Measurements from ENCODE around the gene EXOSC5.
A peak's percentile ranks its signal among the peaks of the same experiment; 100 is the strongest.
"Not testable (repeated sequence)": the region's sequence is repeated elsewhere in the genome, so short reads cannot be mapped to it uniquely, and the experiment has no call there.

EXOSC5 gene

DNA sequence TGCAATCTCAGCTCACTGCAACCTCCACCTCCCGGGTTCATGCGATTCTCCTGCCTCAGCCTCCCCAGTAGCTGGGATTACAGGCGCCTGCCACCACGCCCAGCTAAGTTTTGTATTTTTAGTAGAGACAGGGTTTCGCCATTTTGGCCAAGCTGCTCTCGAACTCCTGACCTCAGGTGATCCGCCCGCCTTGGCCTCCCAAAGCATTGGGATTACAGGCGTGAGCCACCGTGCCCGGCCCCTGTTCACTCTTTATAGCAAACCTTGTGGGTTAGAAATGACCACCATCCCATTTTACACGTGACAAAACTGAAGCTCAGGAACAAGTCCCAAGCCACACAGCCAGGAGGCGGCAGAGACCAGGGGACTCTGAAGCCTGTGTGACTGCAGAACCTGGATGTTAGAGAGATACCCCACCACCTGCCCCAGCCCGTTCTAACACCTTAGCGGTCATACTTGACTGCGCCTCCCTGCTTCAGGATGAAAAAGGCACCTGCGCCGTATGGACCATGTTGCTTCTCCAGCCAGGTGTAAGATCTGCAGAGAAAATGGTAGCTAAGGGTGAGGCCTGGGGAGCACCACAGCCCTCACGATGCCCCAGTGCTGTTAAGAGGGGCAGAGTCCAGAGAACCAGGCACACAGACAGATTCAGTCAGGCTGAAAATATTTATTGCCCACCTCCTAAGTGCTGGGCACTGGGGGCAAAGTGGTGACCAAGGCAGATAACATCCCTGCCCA lies 38.9 kb upstream of the EXOSC5 start:
- H3K36me3 ChIP-seq (ENCODE audit: control insufficient read depth, insufficient read depth, low read length), result peaks cover 25% of the 10 kb centered on the region
- no peaks in the 10 kb centered on the region for H3K27me3 ChIP-seq (ENCODE audit: control insufficient read depth, insufficient read depth, low read length, poor library complexity, severe bottlenecking)
- no peak overlapping the region for H3K27ac ChIP-seq (ENCODE audit: insufficient read depth, low read depth, low read length, poor library complexity, severe bottlenecking)
- no peak overlapping the region for H3K4me3 ChIP-seq (ENCODE audit: insufficient read depth, low read depth, low read length)
- 94 to 95% methylated on average over 19 of the region's 19 CpGs for whole genome bisulfite sequencing, 2 experiments
- H3K9me3 ChIP-seq (ENCODE audit: control insufficient read depth, low read length), result no peaks in the 10 kb centered on the region
- H3K4me1 ChIP-seq (ENCODE audit: control insufficient read depth, insufficient read depth, low read length), result no peaks in the 10 kb centered on the region

- H3K27me3 ChIP-seq (ENCODE audit: control insufficient read depth, insufficient read depth, low read length, poor library complexity, severe bottlenecking); H3K4me1 ChIP-seq (ENCODE audit: control insufficient read depth, insufficient read depth, low read length); H3K9me3 ChIP-seq (ENCODE audit: control insufficient read depth, low read length); H3K4me3 ChIP-seq (ENCODE audit: insufficient read depth, low read depth, low read length); H3K27ac ChIP-seq (ENCODE audit: insufficient read depth, low read depth, low read length, poor library complexity, severe bottlenecking): not testable (repeated sequence)
- H3K36me3 ChIP-seq (ENCODE audit: control insufficient read depth, insufficient read depth, low read length), result peaks cover 27% of the 10 kb centered on the region
- WGBS, 2 experiments, result 94 to 95% methylated on average over 11 of the region's 11 CpGs
Measured at GRCh38 chr19:41435376-41435775, 38.2 kb upstream of the EXOSC5 start.

- no peaks in the 10 kb centered on the region for H3K4me1 ChIP-seq (ENCODE audit: control insufficient read depth, insufficient read depth, low read length)
- no peaks in the 10 kb centered on the region for H3K9me3 ChIP-seq (ENCODE audit: control insufficient read depth, low read length)
- no peak overlapping the region for H3K4me3 ChIP-seq (ENCODE audit: insufficient read depth, low read depth, low read length)
- 91 to 94% methylated on average over 5 of the region's 5 CpGs for WGBS, 2 experiments
- H3K27me3 ChIP-seq (ENCODE audit: control insufficient read depth, insufficient read depth, low read length, poor library complexity, severe bottlenecking), result no peaks in the 10 kb centered on the region
- no peak overlapping the region for H3K27ac ChIP-seq (ENCODE audit: insufficient read depth, low read depth, low read length, poor library complexity, severe bottlenecking)
- peaks cover 27% of the 10 kb centered on the region for H3K36me3 ChIP-seq (ENCODE audit: control insufficient read depth, insufficient read depth, low read length)
Measured at GRCh38 chr19:41434450-41434849, 37.3 kb upstream of the EXOSC5 start.

- H3K27ac ChIP-seq (ENCODE audit: insufficient read depth, low read depth, low read length, poor library complexity, severe bottlenecking), result no peak overlapping the region
- H3K9me3 ChIP-seq (ENCODE audit: control insufficient read depth, low read length), result no peaks in the 10 kb centered on the region
- H3K4me3 ChIP-seq (ENCODE audit: insufficient read depth, low read depth, low read length), result no peak overlapping the region
- 95% methylated on average over 18 of the region's 18 CpGs for WGBS, 2 experiments
- H3K27me3 ChIP-seq (ENCODE audit: control insufficient read depth, insufficient read depth, low read length, poor library complexity, severe bottlenecking), result no peaks in the 10 kb centered on the region
- H3K4me1 ChIP-seq (ENCODE audit: control insufficient read depth, insufficient read depth, low read length), result no peaks in the 10 kb centered on the region
- peaks cover 25% of the 10 kb centered on the region for H3K36me3 ChIP-seq (ENCODE audit: control insufficient read depth, insufficient read depth, low read length)
Measured at GRCh38 chr19:41433171-41433570, 36.0 kb upstream of the EXOSC5 start.

DNA sequence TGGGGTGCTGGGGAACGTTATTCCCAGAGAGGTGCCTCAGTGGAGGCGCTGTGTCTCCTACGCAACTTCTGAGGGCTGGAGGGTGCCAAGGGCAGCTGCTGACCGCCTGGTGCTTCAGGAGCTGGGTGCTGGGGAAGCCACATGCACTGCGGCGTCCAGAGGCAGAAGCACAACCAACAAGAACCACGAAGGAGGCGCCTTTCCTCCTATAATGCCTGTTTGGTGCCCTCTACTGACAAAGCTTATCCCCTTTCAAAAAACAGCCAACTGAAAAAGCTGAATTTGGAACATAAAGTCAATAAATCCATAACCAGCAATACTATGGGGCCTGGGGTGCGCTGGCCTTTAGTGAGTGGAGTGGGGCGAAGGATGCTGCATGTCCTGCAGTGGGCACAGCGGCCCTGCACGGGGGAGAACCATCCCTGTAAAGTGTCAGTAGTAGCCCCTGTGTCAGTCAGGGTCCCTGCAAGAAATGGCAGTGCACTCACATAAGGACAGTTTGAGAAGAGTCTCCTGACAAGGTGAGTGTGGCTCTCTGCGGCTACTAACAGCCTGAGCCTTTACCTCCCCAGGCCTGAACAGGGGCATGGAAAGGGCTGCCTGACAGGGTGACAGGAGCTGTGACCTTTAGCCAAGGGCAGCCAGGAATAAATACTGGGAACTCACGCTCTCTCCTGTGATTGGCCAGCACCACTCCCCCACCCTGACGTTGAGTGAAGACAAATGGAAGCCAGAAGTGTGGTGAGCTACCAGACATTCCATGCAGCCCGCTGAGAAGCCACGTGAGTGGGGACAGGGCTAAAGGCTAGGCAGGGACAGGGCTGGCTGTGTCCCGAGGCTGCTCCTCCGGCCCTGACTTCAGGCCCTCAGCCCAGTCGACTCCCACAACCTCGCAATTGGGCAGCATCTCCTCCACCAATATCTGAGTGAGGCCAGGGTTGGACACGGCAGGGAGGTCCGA lies 34.5 kb upstream of the EXOSC5 start:
- Histone ChIP-seq H3K4me3 (ENCODE audit: insufficient read depth, low read depth, low read length) (no peak overlapping the region), H3K4me1 (ENCODE audit: control insufficient read depth, insufficient read depth, low read length) (peaks cover 10% of the 10 kb centered on the region), H3K27me3 (ENCODE audit: control insufficient read depth, insufficient read depth, low read length, poor library complexity, severe bottlenecking) (no peaks in the 10 kb centered on the region), H3K9me3 (ENCODE audit: control insufficient read depth, low read length) (no peaks in the 10 kb centered on the region), H3K27ac (ENCODE audit: insufficient read depth, low read depth, low read length, poor library complexity, severe bottlenecking) (no peak overlapping the region), H3K36me3 (ENCODE audit: control insufficient read depth, insufficient read depth, low read length) (peaks cover 24% of the 10 kb centered on the region)
- WGBS, 2 experiments, result 90 to 91% methylated on average over 23 of the region's 23 CpGs

GRCh38 chr19:41430922-41431321 lies 33.8 kb upstream of the EXOSC5 start:
- 87 to 88% methylated on average over 6 of the region's 6 CpGs for WGBS, 2 experiments
- Histone ChIP-seq H3K27me3 (ENCODE audit: control insufficient read depth, insufficient read depth, low read length, poor library complexity, severe bottlenecking) (no peaks in the 10 kb centered on the region), H3K27ac (ENCODE audit: insufficient read depth, low read depth, low read length, poor library complexity, severe bottlenecking) (no peak overlapping the region), H3K36me3 (ENCODE audit: control insufficient read depth, insufficient read depth, low read length) (peaks cover 21% of the 10 kb centered on the region), H3K4me3 (ENCODE audit: insufficient read depth, low read depth, low read length) (no peak overlapping the region), H3K9me3 (ENCODE audit: control insufficient read depth, low read length) (no peaks in the 10 kb centered on the region), H3K4me1 (ENCODE audit: control insufficient read depth, insufficient read depth, low read length) (peaks cover 13% of the 10 kb centered on the region)

DNA sequence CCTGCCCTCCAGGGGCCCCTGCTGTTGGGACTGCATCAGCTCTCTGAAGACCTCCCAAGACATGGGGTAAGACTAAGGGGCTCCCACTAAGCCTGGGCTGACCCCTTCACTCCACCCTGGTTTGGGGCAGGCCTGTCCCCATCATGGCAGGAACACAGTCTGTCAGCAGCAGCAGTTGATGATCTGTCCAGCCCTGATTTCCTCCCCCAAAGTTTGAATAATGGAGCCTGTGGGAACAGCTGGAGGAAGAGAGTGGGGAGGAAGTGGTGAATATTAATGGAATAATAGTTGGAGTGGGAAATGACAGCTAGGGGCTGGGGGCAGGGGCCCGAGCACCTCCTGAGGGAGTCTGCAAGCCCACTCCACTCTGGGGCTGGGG lies 31.3 kb upstream of the EXOSC5 start:
- H3K27ac ChIP-seq (ENCODE audit: insufficient read depth, low read depth, low read length, poor library complexity, severe bottlenecking), result no peak overlapping the region
- no peaks in the 10 kb centered on the region for H3K27me3 ChIP-seq (ENCODE audit: control insufficient read depth, insufficient read depth, low read length, poor library complexity, severe bottlenecking)
- no peaks in the 10 kb centered on the region for H3K9me3 ChIP-seq (ENCODE audit: control insufficient read depth, low read length)
- H3K4me1 ChIP-seq (ENCODE audit: control insufficient read depth, insufficient read depth, low read length), result peaks cover 13% of the 10 kb centered on the region
- no peak overlapping the region for H3K4me3 ChIP-seq (ENCODE audit: insufficient read depth, low read depth, low read length)
- WGBS, 2 experiments, result 85% methylated on average over 1 of the region's 1 CpG
- H3K36me3 ChIP-seq (ENCODE audit: control insufficient read depth, insufficient read depth, low read length), result peaks cover 21% of the 10 kb centered on the region

DNA sequence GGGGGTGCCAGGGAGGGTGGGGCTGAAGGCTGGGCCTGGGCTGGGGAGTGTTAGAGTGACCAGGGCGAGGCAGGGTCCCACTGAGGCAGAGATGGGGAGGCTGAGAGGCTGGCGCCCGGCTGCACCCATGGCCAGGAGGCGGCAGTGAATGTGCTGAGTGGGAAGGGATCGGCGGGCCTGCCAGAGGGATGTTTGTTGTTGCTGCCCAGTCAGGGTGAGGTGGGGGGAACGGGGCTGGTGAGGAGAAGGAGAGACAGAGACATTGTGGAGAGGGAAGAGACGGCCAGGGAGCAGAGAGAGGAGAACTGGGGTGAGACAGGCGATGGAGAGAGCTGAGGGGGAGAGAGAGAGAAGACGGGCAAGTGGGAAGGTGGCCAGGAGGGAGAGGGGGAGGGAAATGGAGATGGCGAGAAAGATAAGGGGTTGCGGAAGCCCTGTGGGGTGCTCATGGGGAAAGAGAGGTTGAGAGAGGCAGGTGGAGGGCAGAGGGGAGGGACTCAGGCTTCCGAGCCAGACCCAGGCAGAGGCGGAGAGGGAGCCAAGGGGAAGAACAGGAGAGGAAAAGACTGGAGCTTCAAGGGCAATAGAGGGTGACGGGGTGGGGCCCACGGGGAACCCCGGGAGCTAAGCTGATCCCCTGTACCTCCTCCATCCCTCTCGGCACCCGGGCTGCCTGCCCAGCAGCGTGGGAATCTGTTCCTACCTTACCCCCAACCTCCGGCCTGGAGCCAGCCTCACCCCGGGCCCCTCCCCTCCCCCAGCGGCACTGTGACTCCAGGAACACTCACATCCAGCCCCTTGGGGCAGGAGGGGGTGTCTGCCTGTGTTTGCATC lies 30.7 kb upstream of the EXOSC5 start:
- H3K4me3 ChIP-seq (ENCODE audit: insufficient read depth, low read depth, low read length), result peak overlapping the region; percentile 41
- WGBS, 2 experiments, result 19 to 20% methylated on average over 23 of the region's 23 CpGs
- H3K27ac ChIP-seq (ENCODE audit: insufficient read depth, low read depth, low read length, poor library complexity, severe bottlenecking), result no peak overlapping the region

DNA sequence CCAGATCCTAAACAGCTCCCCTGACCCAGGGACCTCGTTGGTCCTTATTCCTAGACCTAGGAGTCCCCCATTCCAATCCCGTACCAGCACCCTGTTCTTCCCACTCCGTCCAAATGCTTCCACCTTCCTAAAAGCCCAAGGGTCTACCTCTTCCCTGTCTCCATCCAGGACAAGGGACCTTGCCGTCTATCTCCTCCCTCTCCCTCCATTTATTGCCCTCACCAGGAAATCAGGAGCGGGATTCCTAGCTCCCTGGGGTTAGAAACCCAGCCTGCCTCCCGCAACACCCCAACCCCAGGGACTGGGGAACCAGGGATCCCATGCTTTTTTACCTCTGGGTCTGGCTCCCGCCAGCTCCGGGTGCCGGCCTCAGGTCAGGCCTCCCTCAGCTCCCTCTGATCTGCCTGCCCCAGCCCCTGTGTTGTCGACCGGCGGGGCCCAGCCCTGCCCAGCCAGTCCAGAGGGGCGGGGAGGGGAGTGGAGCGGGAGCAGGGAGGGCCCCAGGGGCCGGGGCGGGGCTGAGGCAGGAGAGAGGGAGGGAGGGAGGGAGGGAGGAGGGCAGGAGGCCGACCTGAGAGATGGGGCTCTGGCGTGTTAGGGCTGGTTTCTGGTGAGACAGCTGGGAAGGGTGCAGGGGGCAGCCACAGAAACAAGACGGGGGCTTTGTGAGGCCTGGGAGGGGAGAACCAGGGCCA lies 29.9 kb upstream of the EXOSC5 start, which contains the start of gene B3GNT8:
Gene B3GNT8 (minus strand): TSS at position 423 of the 695 bp plus-strand sequence. CDS start 596 bp downstream, outside the sequence.
- H3K4me3 ChIP-seq (ENCODE audit: insufficient read depth, low read depth, low read length), result peak within 1 kb of the TSS; percentile 41
- H3K36me3 ChIP-seq (ENCODE audit: control insufficient read depth, insufficient read depth, low read length), result peaks cover 12% of the 10 kb centered on the region
- no peaks in the 10 kb centered on the region for H3K27me3 ChIP-seq (ENCODE audit: control insufficient read depth, insufficient read depth, low read length, poor library complexity, severe bottlenecking)
- H3K9me3 ChIP-seq (ENCODE audit: control insufficient read depth, low read length), result no peaks in the 10 kb centered on the region
- 9 to 11% methylated on average over 19 of the region's 19 CpGs for WGBS, 2 experiments
- H3K4me1 ChIP-seq (ENCODE audit: control insufficient read depth, insufficient read depth, low read length), result peaks cover 13% of the 10 kb centered on the region
- H3K27ac ChIP-seq (ENCODE audit: insufficient read depth, low read depth, low read length, poor library complexity, severe bottlenecking), result no peak within 1 kb of the TSS

More for the DNA sequence above, 30.7 kb upstream of the EXOSC5 start:
- peaks cover 18% of the 10 kb centered on the region for H3K36me3 ChIP-seq (ENCODE audit: control insufficient read depth, insufficient read depth, low read length)
- peaks cover 13% of the 10 kb centered on the region for H3K4me1 ChIP-seq (ENCODE audit: control insufficient read depth, insufficient read depth, low read length)
- no peaks in the 10 kb centered on the region for H3K9me3 ChIP-seq (ENCODE audit: control insufficient read depth, low read length)
- H3K27me3 ChIP-seq (ENCODE audit: control insufficient read depth, insufficient read depth, low read length, poor library complexity, severe bottlenecking), result no peaks in the 10 kb centered on the region
